PC-9 (cell line): ENCODE measurements around the gene NOM1. TPM values are rescaled to one million over a fixed set of nuclear protein-coding genes. Genes with fewer than 3 reads are reported as not detected.

Experiments used
- BruUV-seq: library from RNA; stranded (reverse); fragments of 400-500 nt; replicated peaks from 2 replicates; lab custom pipeline; 2021; lab: Mats Ljungman, UMichigan
- CTCF ChIA-PET: fragments of 300-600 bp; sonication (Branson Sonifier 250); formaldehyde crosslinking; loops from one replicate; lab custom pipeline; 2022; ENCODE audit warnings: antibody characterized with exemption; lab: Charles Lee
- POLR2A ChIA-PET: fragments of 300-600 bp; sonication (Branson Sonifier 250); formaldehyde crosslinking; loops from one replicate; lab custom pipeline; 2022; ENCODE audit warnings: antibody characterized with exemption; ENCODE audit not compliant: unreplicated experiment; lab: Charles Lee
- DNase-seq, 2 experiments: peaks; one replicate each; pipeline versions ENCODE4 v3.0.0 to v3.0.0-alpha.2; 2015 to 2022; ENCODE audit warnings: mixed read lengths in 1 of 2
- H2AFZ ChIP-seq: fragments of 200-600 bp; sonication (generic); 2 replicates; pipeline ENCODE4 v1.8.1; 2017; ENCODE audit warnings: antibody characterized with exemption
- H3F3A ChIP-seq: fragments of 200-600 bp; sonication (generic); 2 replicates; pipeline ENCODE4 v1.8.1; 2017; ENCODE audit warnings: antibody characterized with exemption, mild to moderate bottlenecking, low read depth; ENCODE audit not compliant: insufficient read depth
- H3K27ac ChIP-seq: fragments of 200-600 bp; sonication (generic); 2 replicates; pipeline ENCODE4 v1.6.1; 2016; ENCODE audit warnings: mixed run types
- H3K27me3 ChIP-seq: fragments of 200-600 bp; sonication (generic); 2 replicates; pipeline ENCODE4 v1.6.1; 2016; ENCODE audit warnings: low read depth, mixed run types; ENCODE audit not compliant: insufficient read depth
- H3K36me3 ChIP-seq: fragments of 200-600 bp; sonication (generic); 2 replicates; pipeline ENCODE4 v1.6.1; 2016; ENCODE audit warnings: low read depth, mixed run types
- H3K4me1 ChIP-seq: fragments of 200-600 bp; sonication (generic); replicated peaks from 2 replicates; pipeline ENCODE4 v1.6.1; 2016; ENCODE audit warnings: mixed run types; ENCODE audit not compliant: insufficient read depth
- H3K4me2 ChIP-seq: fragments of 200-600 bp; sonication (generic); 2 replicates; pipeline ENCODE4 v1.6.1; 2017; ENCODE audit warnings: mixed run types
- H3K4me3 ChIP-seq: fragments of 200-600 bp; sonication (generic); 2 replicates; pipeline ENCODE4 v1.6.1; 2016; ENCODE audit warnings: mixed run types
- H3K79me2 ChIP-seq: fragments of 200-600 bp; sonication (generic); 2 replicates; pipeline ENCODE4 v1.6.1; 2017; ENCODE audit warnings: low read depth, mixed run types
- H3K9me2 ChIP-seq: fragments of 200-600 bp; sonication (generic); 2 replicates; pipeline ENCODE4 v1.8.1; 2017; ENCODE audit warnings: mild to moderate bottlenecking; ENCODE audit not compliant: insufficient read depth
- H3K9me3 ChIP-seq: fragments of 200-600 bp; sonication (generic); 2 replicates; pipeline ENCODE4 v1.8.1; 2016; ENCODE audit warnings: low read depth; ENCODE audit not compliant: insufficient read depth
- H4K20me1 ChIP-seq: fragments of 200-600 bp; sonication (generic); 2 replicates; pipeline ENCODE4 v1.8.1; 2017; ENCODE audit not compliant: insufficient read depth
- EZH2 ChIP-seq: fragments of 200-600 bp; sonication (generic); IDR thresholded peaks from 2 replicates; pipeline ENCODE4 v1.8.0; 2017; ENCODE audit warnings: antibody characterized with exemption, low read depth
- intact Hi-C: fragments of 100-400 bp; cut with micrococcal nuclease; formaldehyde crosslinking; loops from one replicate; pipeline ENCODE4 v1.10.0; 2022; ENCODE audit not compliant: unreplicated experiment
- total RNA-seq: library from RNA; stranded (reverse); gene quantifications from 2 replicates; pipeline ENCODE4 v1.2.3, GENCODE V29; 2021
- TF ChIP-seq, protein P1 (sequence below): fragments of 200-600 bp; sonication (generic); conservative IDR thresholded peaks from 2 replicates; pipeline ENCODE4 v1.6.1; 2017; ENCODE audit warnings: mixed run types, antibody characterized with exemption, mild to moderate bottlenecking, moderate library complexity

NOM1 gene
- total RNA-seq, 1 experiment from 2014 or later, result 25.4 TPM

GRCh38 chr7:157009778-157010587, 60.5 kb downstream of the NOM1 start:
- intact Hi-C loops, result loop anchor here (10.0 kb wide), 1 partner anchor 125 kb away; the partner anchor contains the start of gene UBE3C
- H2AFZ ChIP-seq, result peak overlapping the region; percentile 100
- CTCF ChIA-PET, result no interaction called here
- H3K9me3 ChIP-seq, result no peaks in the 10 kb centered on the region
- peak overlapping the region; percentile 96 for H3K4me3 ChIP-seq
- peak overlapping the region; percentile 95 for H3K4me2 ChIP-seq
- POLR2A ChIA-PET, result interaction anchor here (0.7 kb wide), 1 partner anchor 1711 kb away, joined by 3 read pairs; no protein-coding TSS in a partner anchor
- H3K27ac ChIP-seq, result no peak overlapping the region
- H4K20me1 ChIP-seq, result no peaks in the 10 kb centered on the region
- TF ChIP-seq EZH2, result no peak
- TF ChIP-seq, protein P1, sequence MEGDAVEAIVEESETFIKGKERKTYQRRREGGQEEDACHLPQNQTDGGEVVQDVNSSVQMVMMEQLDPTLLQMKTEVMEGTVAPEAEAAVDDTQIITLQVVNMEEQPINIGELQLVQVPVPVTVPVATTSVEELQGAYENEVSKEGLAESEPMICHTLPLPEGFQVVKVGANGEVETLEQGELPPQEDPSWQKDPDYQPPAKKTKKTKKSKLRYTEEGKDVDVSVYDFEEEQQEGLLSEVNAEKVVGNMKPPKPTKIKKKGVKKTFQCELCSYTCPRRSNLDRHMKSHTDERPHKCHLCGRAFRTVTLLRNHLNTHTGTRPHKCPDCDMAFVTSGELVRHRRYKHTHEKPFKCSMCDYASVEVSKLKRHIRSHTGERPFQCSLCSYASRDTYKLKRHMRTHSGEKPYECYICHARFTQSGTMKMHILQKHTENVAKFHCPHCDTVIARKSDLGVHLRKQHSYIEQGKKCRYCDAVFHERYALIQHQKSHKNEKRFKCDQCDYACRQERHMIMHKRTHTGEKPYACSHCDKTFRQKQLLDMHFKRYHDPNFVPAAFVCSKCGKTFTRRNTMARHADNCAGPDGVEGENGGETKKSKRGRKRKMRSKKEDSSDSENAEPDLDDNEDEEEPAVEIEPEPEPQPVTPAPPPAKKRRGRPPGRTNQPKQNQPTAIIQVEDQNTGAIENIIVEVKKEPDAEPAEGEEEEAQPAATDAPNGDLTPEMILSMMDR, result no peak
- no peaks in the 10 kb centered on the region for H3K9me2 ChIP-seq
- no peaks in the 10 kb centered on the region for H3K27me3 ChIP-seq
- no TSS peak for BruUV-seq
- H3K36me3 ChIP-seq, result no peaks in the 10 kb centered on the region
- peaks cover 12% of the 10 kb centered on the region for H3K4me1 ChIP-seq
- no peak for DNase-seq
- no peaks in the 10 kb centered on the region for H3F3A ChIP-seq
- H3K79me2 ChIP-seq, result no peaks in the 10 kb centered on the region

DNA sequence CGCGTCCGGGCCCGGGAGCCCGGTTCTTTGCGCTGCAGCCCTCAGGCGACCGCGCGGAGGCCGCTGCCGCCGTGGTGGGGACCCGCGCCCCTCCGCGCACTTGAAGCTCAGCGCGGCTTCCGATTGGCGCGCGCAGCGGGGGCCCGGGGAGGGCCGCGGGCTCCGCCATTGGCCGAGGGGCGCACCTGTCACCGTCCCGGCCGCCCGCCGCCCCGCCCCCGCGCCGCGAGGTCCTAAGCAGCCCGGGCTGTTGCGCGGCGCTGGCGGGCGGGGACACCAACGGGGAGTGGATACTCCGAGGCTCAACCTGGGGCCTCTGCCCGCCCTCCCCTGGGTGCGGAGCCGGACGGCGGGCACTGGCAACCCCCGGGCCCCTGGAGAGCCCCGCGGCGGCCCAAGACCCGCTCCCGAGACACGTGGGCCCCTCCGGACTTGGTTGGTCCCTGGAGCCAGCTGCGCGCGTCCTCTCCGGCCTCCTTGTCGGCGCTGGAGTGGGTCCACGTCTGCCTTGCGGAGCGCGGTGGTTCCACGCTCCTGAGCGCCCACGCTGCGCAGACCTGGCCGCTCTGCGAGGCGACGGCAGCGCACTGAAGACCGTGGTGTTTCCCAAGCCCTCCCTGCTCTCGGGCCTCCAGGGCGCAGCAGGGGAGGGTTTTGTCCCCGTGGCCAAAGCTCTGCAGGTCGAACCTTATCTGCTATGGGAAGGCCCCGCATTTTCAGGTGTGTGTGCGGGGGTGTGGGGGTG, 61.2 kb downstream of the NOM1 start, which contains the start of gene MNX1:
MNX1 (minus strand) TSS at position 76 of the 745 bp plus-strand sequence. CDS start 313 bp downstream, outside the sequence.
- CTCF ChIA-PET, result no interaction called here
- intact Hi-C loops, result loop anchor here (10.0 kb wide), 1 partner anchor 124 kb away; the partner anchor contains the start of gene UBE3C
- H3F3A ChIP-seq, result no peaks in the 10 kb centered on the region
- TF ChIP-seq EZH2, result no peak
- TF ChIP-seq, protein P1, result no peak
- H4K20me1 ChIP-seq, result no peaks in the 10 kb centered on the region
- H3K79me2 ChIP-seq, result no peaks in the 10 kb centered on the region
- H3K9me3 ChIP-seq, result no peaks in the 10 kb centered on the region
- peak; percentile 74 to 82 for DNase-seq
- peak within 1 kb of the TSS; percentile 100 for H2AFZ ChIP-seq
- POLR2A ChIA-PET, result interaction anchor here (0.7 kb wide), 1 partner anchor 1712 kb away, joined by 3 read pairs; no protein-coding TSS in a partner anchor
- no peak within 1 kb of the TSS for H3K27ac ChIP-seq
- peaks cover 12% of the 10 kb centered on the region for H3K4me1 ChIP-seq
- no TSS peak for BruUV-seq
- no peaks in the 10 kb centered on the region for H3K9me2 ChIP-seq
- peak within 1 kb of the TSS; percentile 96 for H3K4me3 ChIP-seq
- H3K4me2 ChIP-seq, result peak within 1 kb of the TSS; percentile 95
- no peaks in the 10 kb centered on the region for H3K27me3 ChIP-seq
- no peaks in the 10 kb centered on the region for H3K36me3 ChIP-seq
